ENCODE data around the gene TEKT5.

GRCh38 chr16:10660950-10661635, 33.6 kb downstream of the TEKT5 start:
- TF ChIP-seq CTCF (IDR thresholded peaks at IDR 0.05 in 2 of 3, conservative IDR thresholded peaks at IDR 0.05 in 1 of 3; ENCODE audit: insufficient read depth in 2 of 3, low read depth in 1 of 3, low read length in 3 of 3) (no peak), HINFP (tag; conservative IDR thresholded peaks at IDR 0.05; ENCODE audit: low read depth) (no peak), ZNF274 (IDR thresholded peaks at IDR 0.05; ENCODE audit: borderline replicate concordance, low read depth, low read length) (no peak), E2F8 (IDR thresholded peaks at IDR 0.05; ENCODE audit: low read depth, partially characterized antibody) (no peak), HMGXB4 (CRISPR knock-in tag; IDR thresholded peaks at IDR 0.05) (no peak), RBM39 (optimal IDR thresholded peaks at IDR 0.05; ENCODE audit: low read depth, low read length) (no peak), ZBTB40 (IDR thresholded peaks at IDR 0.05) (no peak), ZBTB40 (CRISPR knock-in tag; IDR thresholded peaks at IDR 0.05) (no peak), SPI1 (IDR thresholded peaks at IDR 0.05; ENCODE audit: borderline replicate concordance, low read depth, low read length) (no peak), ZNF444 (CRISPR knock-in tag; IDR thresholded peaks at IDR 0.05) (no peak)
